A204.1 (cell line): ENCODE data around the gene ITK.

ENCODE experiments used
- FAIRE-seq: peaks from 2 replicates; lab custom pipeline; 2012; peaks lifted over from hg19 to GRCh38; lab: Jason Lieb, UNC

Gene ITK

GRCh38 chr5:157283434-157283833, 102.8 kb downstream of the ITK start:
- FAIRE-seq = no peak

- no peak for FAIRE-seq
These were observed 104.0 kb downstream of the ITK start for GRCh38 chr5:157284458-157285212.

GRCh38 chr5:157285310-157286035, 104.8 kb downstream of the ITK start:
- FAIRE-seq = no peak

GRCh38 chr5:157286761-157287211, 106.1 kb downstream of the ITK start:
- FAIRE-seq = no peak

GRCh38 chr5:157288405-157289163, 107.9 kb downstream of the ITK start:
- no peak for FAIRE-seq

GRCh38 chr5:157289164-157289819, 108.7 kb downstream of the ITK start:
- FAIRE-seq = no peak

GRCh38 chr5:157290156-157290980, 109.7 kb downstream of the ITK start:
- FAIRE-seq = no peak

GRCh38 chr5:157290981-157291711, 110.5 kb downstream of the ITK start:
- FAIRE-seq = no peak

GRCh38 chr5:157292599-157292998, 112.0 kb downstream of the ITK start:
- no peak for FAIRE-seq

GRCh38 chr5:157294407-157295091, 113.9 kb downstream of the ITK start:
- FAIRE-seq = no peak

GRCh38 chr5:157295247-157295646, 114.6 kb downstream of the ITK start:
- FAIRE-seq = no peak

GRCh38 chr5:157300564-157300963, 119.9 kb downstream of the ITK start:
- FAIRE-seq = no peak

- no peak for FAIRE-seq
These were observed 120.4 kb downstream of the ITK start for GRCh38 chr5:157301066-157301465.

GRCh38 chr5:157303023-157303422, 122.4 kb downstream of the ITK start:
- FAIRE-seq = no peak

GRCh38 chr5:157303667-157304327, 123.2 kb downstream of the ITK start:
- no peak for FAIRE-seq
